Esophagus squamous epithelium (tissue), 4 donors: Measurements from ENCODE around the gene CXCR4.

ENCODE experiments used
- CTCF ChIP-seq, 6 experiments: fragments of 450-650 bp in 4 of 6; fragments of 200-600 bp in 2 of 6; sonication (generic) in 2 of 6; IDR thresholded peaks; one replicate each; pipeline ENCODE4 v1.5.1; 2016 to 2019; ENCODE audit warnings: antibody characterized with exemption in 6 of 6, mild to moderate bottlenecking in 4 of 6, moderate library complexity in 4 of 6
- POLR2A ChIP-seq, 4 donors: fragments of 450-650 bp; IDR thresholded peaks; one replicate each; pipeline ENCODE4 v1.6.1; 2017; ENCODE audit warnings: antibody characterized with exemption in 4 of 4, mild to moderate bottlenecking in 4 of 4, moderate library complexity in 3 of 4

GRCh38 chr2:136130045-136130444 lies 12.1 kb upstream of the CXCR4 start:
- TF ChIP-seq CTCF (IDR thresholded peaks at IDR 0.05) (no peak), POLR2A (IDR thresholded peaks at IDR 0.05) (no peak)
